HG03565 (cell line): ENCODE results near the gene GMEB1.
"Not testable (repeated sequence)": the region's sequence is repeated elsewhere in the genome, so short reads cannot be mapped to it uniquely, and the experiment has no call there.

Experiments used
- ATAC-seq: cut with Tn5 transposase; IDR thresholded peaks from one replicate; pipeline ENCODE4 v1.9.1; 2021; ENCODE audit warnings: mild to moderate bottlenecking, moderate library complexity; ENCODE audit not compliant: unreplicated experiment

The GMEB1 gene

DNA sequence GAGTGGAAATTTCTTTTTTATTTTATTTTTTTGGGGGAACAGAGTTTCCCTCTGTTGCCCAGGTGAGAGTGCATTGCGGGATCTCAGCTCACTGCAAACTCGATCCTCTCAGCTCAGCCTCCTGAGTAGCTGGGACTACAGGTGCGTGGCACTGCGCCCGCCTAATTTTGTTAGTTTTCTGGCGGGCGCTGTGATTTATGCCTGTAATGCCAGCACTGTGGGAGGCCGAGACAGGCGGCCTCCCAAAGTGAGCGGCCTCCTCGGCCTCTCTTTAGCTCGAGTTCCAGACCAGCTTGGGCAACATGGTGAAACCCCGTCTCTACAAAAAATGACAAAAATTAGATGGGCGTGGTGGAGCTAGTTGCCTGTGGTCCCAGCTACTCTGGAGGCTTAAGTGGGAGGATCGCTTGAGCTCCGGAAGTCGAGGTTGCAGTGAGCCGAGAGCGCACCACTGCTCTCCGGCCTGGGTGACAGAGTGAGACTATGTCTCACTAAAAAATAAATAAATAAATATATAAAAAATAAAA is 2.7 kb downstream of the GMEB1 start:
- ATAC-seq, result no peak

DNA sequence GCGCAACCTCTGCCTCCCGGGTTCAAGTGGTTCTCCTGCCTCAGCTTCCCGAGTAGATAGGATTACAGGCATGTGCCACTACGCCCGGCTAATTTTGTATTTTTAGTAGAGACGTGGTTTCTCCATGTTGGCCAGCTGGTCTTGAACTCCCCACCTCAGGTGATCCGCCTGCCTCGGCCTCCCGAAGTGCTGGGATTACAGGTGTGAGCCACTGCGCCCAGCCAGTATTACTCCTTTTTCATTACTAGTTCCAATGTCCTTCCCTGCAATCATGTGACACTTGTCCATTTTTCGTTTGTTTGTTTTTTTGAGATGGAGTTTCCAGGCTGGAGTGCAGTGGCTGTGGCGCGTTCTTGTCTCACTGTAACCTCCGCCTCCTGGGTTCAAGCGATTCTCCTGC is 4.4 kb downstream of the GMEB1 start:
- not testable (repeated sequence) for ATAC-seq

- no peak for ATAC-seq
Measured at GRCh38 chr1:28675924-28676257, 7.3 kb downstream of the GMEB1 start.

DNA sequence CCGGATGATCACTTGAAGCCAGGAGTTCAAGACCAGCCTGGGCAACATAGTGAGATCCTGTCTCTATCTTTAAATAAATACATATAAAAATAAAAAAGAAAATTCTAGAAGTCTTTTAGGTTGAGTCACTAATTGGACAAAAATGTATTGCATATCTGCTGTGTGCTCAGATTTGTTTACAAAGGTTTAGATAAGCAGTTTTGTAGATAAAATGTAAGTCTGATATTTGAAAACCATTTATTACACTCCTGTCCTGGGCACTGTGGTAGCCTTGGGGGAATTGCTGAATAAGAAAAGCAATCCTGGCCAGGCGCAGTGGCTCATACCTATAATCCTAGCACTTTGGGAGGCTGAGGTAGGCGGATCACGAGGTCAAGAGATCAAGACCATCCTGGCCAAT is 11.6 kb downstream of the GMEB1 start:
- no peak for ATAC-seq

DNA sequence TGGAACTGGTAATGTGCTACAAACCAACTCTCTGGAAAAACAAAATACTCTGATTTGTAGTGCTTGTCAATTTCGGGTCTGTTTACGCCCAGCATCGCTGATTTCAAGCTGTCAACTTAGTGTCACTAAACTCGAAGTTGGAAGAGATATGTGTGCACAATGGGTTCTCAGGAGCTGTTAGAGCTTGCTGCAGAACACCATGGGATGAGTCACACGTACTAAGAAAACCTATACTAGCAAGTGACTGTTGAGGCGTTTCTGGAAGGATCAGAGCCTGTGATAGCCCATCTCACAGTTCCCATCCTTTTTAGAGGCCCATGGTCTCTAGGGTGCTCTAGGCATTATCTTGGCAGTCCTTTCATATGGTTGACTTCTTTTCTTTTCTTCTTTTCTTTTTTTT is 14.3 kb downstream of the GMEB1 start:
- ATAC-seq, result no peak

DNA sequence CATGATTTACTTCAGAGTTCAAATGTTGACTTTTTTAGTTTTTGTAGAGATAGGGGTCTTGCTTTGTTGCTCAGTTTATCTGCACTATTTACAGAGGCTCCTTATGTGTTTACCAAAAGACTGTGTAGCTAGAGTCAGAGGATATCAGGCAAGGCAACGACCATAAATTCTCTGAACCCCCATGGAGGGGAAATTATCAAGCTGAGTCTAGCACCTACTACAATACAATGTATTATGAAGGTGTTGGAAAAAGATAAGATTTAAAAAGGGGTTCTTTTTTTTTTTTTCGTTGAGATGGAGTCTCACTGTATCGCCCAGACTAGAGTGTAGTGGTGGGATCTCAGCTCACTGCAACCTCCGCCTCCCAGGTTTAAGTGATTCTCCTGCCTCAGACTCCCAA is 16.4 kb downstream of the GMEB1 start:
- ATAC-seq, result no peak

DNA sequence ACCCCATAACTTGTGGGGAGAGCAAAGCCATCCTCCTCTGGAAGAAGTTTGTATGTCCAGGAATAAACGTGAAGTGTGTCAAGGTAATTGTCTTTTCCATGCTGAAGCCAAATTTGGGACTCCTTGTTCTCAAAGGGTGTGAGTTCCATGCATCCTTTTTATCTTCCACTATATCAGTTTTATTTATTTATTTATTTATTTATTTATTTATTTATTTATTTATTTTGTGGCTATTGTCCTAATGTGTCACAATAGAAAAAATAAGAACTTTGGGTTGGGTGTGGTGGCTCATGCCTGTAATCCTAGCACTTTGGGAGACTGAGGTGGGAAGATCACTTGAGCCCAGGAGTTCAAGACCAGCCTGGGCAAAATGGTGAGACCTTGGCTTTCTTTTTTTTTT is 23.0 kb downstream of the GMEB1 start:
- not testable (repeated sequence) for ATAC-seq

GRCh38 chr1:28703629-28704028 is 35.0 kb downstream of the GMEB1 start:
- no peak for ATAC-seq

GRCh38 chr1:28716336-28716735 is 47.8 kb downstream of the GMEB1 start:
- no peak for ATAC-seq

- ATAC-seq, result no peak
Measured at GRCh38 chr1:28718166-28718565, 49.6 kb downstream of the GMEB1 start.

GRCh38 chr1:28718586-28719331 is 50.2 kb downstream of the GMEB1 start:
- ATAC-seq, result no peak

DNA sequence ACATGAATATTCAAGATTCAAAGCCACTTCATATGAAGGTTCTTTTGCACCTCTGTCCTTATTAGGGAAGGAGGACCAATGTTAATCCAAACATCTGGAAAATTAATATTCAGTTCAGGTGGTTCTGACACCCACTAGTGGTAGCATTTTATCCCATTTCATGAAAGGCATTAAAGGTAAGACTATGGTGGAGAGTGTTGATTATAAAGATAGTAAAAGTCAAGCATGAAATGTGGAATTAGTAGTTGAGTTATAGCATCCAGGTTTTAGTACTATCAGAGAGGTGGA is 50.7 kb downstream of the GMEB1 start:
- no peak for ATAC-seq

DNA sequence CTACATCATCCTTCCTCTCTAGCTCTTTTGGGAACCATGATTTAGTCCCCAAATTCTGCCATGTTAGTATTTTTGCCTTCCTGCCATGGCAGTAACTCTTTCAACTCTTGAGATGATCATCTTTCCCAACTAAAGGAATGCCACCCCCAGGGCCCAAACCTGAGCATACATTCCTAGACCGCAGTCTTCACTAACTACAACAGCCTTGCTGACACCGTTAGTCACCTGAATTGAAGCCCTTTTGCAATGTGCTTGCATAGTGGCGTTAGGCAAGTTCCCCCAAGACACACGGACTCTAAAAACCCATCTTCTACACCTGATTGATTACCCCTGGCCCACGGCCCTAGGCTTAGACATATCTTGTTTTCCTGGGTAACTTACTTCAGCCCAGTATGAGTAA is 51.8 kb downstream of the GMEB1 start:
- ATAC-seq, result no peak

- not testable (repeated sequence) for ATAC-seq
Measured at GRCh38 chr1:28721927-28722326, 53.3 kb downstream of the GMEB1 start.

DNA sequence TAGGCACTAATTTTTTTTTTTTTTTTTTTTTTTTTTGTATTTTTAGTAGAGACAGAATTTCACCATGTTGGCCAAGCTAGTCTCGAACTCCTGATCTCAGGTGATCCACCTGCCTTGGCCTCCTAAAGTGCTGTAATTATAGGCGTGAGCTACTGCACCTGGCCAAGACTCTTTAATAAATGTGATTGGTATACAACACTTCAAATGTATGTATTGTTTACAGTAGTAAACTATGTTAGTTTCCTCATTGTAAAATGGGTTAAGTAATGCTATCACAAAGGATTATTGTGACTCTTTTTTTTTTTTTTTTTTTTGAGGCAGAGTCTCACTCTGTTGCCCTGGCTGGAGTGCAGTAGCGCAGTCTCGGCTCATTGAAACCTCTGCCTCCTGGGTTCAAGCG is 56.8 kb downstream of the GMEB1 start:
- ATAC-seq, result not testable (repeated sequence)

DNA sequence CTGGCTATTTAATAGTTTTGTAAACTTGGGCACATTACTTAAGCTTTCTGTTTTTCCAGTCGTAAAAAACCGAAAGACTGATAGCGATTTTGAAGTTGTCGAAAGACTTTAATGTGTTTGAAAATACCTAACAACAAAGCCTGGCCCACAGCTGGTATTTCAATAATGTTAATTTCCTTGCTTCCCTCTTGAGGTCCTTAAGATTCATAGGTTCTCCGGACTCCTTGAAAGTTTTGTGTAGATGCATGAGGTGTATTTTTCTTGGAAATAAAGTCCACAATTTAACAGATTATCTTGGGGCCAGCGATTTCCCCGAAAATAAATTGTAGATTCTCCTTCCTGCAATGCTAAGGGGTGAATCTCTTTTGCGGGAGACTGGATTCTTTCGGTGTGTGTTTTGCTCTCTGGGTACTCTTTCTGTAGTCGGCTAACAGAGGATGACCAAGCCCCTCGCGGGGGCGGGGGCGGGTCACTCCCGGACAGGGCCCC is 67.4 kb downstream of the GMEB1 start:
- no peak for ATAC-seq

GRCh38 chr1:28736450-28737306 is 68.1 kb downstream of the GMEB1 start, which contains the start of gene YTHDF2:
YTHDF2 (plus strand) TSS chr1:28736940; CDS start chr1:28737121, 181 bp downstream.
- ATAC-seq, result peak; percentile 82

- ATAC-seq, result peak; percentile 5
Measured at GRCh38 chr1:28737307-28738132, 68.9 kb downstream of the GMEB1 start.

DNA sequence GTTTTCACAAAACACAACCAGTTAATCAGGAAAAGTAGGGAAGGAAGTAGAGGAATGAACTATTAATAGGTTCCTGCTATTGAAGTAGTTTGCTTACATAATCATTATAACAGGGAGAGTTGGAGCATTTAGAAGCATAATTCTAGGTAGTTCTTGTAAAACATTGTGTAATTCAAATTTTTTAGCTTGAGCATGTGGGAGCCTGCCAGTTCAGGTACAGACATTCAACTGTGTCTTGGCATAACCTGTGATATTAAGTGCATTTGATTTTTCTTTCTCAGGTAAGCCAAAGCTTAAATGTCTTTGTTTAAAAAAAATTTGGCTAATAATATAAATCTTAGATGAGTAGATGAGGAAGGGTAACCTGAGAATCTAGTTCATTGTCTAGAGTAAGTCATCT is 71.5 kb downstream of the GMEB1 start:
- ATAC-seq, result no peak

DNA sequence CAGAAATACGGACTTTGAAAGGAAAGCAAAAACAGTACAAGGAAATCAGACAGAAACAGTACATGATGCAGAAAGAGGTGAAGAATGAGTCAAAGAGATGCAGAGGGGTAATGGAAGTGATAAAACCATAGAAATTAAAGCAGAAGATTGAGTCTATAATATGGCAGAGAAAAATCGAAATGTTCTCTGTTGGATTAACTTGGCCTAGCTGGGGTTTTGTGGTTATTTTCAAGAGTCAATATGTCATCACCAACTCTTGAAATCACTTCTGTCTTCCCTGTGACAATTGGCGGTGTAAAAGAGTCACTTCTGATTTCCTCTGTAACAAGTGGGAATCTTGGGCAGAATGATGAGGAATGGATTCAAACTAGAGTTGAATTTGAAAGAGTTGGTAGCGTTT is 75.6 kb downstream of the GMEB1 start:
- ATAC-seq, result no peak

DNA sequence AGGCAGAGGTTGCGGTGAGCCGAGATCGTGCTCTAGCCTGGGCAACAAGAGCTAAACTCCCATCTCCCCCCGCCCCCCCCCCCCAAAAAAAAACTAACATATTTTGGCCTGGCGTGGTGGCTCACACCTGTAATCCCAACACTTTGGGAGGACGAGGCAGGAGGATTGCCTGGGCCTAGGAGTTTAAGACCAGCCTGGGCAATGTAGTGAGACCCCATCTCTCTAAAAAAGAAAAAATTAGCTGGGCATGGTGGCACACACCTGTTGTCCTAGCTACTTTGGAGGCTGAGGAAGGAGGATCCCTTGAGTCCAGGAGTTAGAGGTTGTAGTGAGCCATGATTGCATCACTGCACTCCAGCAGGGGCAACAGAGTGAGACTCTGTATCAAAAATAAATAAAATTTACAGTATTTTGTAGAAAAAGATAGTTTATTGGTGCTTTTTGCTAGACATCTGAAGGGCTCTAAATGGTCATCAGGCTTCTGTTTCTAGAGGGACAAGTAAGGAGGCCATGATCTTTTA is 77.1 kb downstream of the GMEB1 start:
- no peak for ATAC-seq
